GM18502 (cell line): ENCODE measurements around the gene YWHAG.
"Not testable (repeated sequence)": the region's sequence is repeated elsewhere in the genome, so short reads cannot be mapped to it uniquely, and the experiment has no call there.

Experiments
- ATAC-seq: cut with Tn5 transposase; IDR thresholded peaks from one replicate; pipeline ENCODE4 v1.9.1; 2021; ENCODE audit warnings: mild to moderate bottlenecking; ENCODE audit not compliant: unreplicated experiment, poor library complexity

The YWHAG gene

DNA sequence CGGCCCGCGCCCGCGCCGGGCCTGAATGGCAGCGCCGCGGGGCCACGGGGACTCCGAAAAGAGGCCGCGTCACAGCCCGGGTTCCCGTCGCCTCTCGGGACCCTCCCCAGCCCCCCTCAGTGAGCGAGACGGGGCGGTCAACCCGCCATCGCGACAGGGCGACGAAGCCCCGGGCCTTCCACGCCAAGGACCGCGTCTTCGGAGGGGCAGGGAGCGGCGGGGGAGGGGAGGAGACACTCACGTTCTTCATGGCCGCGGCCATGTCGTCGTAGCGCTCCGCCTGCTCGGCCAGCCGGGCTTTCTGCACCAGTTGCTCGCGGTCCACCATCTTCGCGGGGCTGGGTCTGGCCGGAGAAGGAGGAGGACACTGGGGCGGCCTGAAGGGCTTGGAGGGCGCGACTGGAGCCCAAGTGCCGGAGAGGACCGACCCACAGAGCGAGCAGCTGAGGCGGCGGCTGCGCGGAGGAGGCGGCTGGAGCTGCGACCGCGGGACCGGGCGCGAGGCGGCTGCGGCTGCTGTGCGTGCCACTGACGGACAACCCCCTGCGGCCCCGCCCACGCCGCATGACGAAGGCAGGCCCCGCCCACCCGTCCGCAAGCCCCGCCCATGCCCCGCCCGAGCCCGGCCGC lies at the start of gene YWHAG:
TSS of gene YWHAG (minus strand) at position 511 of the 630 bp plus-strand sequence. CDS start at position 328, 183 bp downstream.
- peak; percentile 63 for ATAC-seq

DNA sequence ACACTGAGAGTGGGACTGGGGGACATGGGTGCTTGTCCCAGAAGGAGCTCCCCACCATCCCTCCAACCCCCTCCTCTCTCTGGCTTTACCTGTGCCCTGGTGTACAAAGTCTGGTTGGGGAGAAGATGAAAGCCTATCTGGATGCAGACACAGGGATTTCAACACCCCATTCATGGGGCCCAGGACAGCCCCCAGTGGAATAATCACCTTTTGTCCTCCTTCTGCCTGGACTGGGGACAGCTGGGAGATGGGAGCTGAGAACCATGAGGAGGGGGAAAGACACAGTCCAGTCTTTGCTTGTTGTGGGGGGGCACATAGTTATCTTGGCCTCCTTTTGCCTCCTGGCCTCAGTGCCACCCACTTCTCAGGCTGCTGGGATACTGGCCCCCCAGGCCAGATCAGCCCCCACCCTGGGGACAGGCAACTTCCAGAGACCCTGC lies 49.4 kb upstream of the YWHAG start:
- no peak for ATAC-seq

GRCh38 chr7:76407718-76408117 lies 48.9 kb upstream of the YWHAG start:
- no peak for ATAC-seq

- no peak for ATAC-seq
Observed at GRCh38 chr7:76405738-76406137, 46.9 kb upstream of the YWHAG start.

- no peak for ATAC-seq
Observed at GRCh38 chr7:76403780-76404494, 45.1 kb upstream of the YWHAG start.

GRCh38 chr7:76403097-76403496 lies 44.3 kb upstream of the YWHAG start:
- ATAC-seq = not testable (repeated sequence)

DNA sequence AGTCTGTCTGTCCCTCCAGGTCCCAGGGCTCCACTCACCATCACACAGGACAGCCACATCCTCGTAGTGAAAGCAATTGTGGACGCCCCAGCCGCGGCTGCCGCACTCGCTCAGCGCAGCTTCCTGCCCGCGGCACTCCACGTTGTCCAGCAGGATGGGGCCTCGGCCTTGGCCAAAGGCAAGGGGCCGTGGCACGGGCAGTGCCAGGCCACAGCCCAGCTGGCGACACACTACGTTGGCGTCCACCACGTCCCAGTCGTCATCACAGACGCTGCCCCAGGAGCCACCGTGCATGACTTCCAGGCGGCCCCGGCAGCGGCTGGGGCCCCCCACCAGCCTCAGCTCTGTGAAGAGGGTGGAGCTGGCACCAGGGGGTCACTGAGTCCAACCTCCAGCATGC lies 41.5 kb upstream of the YWHAG start:
- no peak for ATAC-seq

DNA sequence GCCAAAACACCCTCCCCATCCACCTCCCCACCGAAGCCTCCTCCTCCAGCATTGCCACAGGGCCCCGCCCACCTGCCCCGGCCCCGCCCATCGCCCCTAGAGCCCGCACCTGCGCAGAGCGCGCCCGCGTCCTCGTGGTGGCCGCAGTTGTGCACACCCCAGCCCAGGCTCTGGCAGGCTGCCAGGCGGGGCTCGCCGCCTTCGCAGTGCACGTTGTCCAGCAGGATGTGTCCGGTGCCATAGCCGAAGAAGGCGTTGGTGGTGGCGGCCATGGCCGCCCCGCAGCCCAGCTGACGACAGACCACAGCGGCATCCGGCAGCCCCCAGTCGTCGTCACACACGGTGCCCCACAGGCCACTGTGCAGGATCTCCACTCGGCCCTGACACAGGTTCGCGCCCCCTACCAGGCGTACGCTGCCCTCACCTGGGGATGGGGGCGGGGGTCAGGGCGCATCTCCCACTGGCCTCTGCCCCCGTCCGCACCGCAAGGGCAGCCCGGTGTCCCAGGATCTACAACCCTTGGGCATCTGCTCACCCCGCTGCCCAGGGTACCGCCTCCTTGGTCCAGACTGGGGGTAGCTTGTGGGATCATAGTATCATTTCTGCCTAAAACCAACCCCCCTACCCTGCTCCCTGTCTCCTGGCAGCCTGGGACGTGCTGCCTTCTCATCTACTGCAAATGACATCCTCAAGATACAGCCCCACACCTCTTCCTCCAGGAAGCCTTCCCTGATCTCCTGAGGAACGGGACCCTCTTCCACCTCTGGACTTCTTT lies 38.8 kb upstream of the YWHAG start:
- no peak for ATAC-seq

GRCh38 chr7:76396864-76397263 lies 38.1 kb upstream of the YWHAG start:
- no peak for ATAC-seq

DNA sequence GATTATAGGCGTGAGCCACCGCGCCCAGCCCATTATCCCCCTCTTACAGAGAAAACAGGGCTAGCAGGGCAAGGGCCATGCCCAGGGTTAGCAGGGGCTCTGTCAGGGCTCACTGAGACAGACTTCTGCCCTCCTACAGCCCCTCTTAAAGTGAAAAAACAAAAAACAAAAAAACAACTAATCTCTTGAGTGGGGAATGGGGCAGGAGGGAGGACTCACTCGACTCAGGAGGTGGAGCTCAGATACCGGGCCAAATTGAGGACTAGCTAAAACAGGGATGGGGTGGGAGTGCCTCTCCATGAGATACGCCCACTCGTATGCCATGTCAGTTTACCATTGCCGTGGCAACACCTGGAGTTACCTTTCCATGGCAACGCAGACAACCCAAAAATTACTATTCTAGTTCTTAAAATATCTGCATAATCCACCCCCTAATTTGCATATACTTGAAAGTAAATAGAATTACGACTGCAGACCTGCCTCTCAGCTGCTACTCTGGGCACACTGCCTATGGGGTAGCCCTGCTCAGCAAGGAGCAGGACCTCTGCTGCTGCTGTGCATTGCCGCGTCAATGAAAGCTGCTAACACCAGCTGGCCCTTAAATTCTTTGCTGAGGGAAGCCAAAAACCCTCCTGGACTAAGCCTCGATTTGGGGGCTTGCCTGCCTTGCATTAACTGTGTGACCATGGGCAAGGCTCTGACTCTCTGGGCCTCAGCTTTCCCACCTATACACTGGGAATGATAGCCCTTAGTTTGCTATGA lies 37.4 kb upstream of the YWHAG start:
- ATAC-seq = no peak

- ATAC-seq = not testable (repeated sequence)
Observed at GRCh38 chr7:76395605-76395964, 36.8 kb upstream of the YWHAG start.

GRCh38 chr7:76394957-76395356 lies 36.2 kb upstream of the YWHAG start:
- ATAC-seq = no peak

GRCh38 chr7:76393116-76394031 lies 34.6 kb upstream of the YWHAG start:
- ATAC-seq = peak; percentile 89

GRCh38 chr7:76392531-76393115 lies 33.8 kb upstream of the YWHAG start:
- ATAC-seq = no peak

DNA sequence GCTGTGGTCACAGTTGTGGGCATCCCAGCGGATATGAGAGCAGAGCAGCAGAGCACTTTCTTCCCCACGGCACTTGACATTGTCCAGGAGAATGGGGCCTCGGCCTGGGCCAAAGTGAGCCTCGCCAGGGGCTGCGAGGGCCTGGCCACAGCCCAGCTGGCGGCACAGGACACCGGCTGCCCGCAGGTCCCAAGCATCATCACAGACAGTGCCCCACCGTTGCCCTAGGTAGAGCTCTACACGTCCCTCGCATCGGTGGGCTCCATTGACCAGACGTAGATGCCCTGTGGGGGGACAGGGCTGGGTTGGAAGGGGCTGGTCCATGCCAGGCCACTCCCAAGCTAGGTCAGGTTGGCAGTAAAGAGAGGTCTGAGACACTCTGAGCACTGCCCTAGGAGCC lies 31.3 kb upstream of the YWHAG start:
- ATAC-seq = no peak

DNA sequence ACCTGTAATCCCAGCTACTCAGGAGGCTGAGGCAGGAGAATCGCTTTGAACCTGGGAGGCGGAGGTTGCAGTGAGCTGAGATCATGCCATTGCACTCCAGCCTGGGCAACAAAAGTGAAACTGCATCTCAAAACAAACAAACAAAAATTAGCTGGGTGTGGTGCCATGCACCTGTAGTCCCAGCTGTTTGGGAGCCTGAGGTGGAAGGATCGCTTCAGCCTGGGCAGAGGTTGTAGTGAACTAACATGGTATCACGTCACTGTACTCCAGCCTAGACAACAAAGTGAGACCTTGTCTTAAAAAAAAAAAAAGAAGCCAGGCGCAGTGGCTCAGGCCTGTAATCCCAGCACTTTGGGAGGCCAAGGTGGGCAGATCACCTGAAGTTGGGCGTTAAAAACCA lies 29.0 kb upstream of the YWHAG start:
- not testable (repeated sequence) for ATAC-seq

DNA sequence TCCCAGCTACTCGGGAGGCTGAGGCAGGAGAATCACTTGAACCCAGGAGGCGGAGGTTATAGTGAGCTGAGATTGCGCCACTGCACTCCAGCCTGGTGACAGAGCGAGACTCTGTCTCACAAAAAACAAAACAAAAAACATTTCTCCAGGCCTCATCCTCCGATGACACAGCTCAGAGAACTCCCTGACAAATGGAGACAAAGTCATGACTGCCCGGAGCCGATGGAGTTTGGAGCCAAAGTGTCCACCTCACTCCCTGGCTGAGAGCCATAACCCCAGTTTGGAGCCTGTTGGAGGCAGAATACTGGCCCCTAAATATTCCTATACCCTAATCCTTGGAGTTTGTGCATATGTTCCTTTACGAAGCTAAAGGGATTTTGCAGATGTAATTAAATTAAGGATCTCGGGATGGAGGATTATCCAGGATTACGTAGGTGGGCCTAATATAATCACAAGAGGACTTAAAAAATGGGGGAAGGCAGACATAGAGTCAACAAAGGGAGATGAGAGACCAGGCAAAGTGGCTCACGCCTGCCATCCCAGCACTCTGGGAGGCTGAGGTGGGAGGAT lies 28.0 kb upstream of the YWHAG start:
- ATAC-seq = no peak

DNA sequence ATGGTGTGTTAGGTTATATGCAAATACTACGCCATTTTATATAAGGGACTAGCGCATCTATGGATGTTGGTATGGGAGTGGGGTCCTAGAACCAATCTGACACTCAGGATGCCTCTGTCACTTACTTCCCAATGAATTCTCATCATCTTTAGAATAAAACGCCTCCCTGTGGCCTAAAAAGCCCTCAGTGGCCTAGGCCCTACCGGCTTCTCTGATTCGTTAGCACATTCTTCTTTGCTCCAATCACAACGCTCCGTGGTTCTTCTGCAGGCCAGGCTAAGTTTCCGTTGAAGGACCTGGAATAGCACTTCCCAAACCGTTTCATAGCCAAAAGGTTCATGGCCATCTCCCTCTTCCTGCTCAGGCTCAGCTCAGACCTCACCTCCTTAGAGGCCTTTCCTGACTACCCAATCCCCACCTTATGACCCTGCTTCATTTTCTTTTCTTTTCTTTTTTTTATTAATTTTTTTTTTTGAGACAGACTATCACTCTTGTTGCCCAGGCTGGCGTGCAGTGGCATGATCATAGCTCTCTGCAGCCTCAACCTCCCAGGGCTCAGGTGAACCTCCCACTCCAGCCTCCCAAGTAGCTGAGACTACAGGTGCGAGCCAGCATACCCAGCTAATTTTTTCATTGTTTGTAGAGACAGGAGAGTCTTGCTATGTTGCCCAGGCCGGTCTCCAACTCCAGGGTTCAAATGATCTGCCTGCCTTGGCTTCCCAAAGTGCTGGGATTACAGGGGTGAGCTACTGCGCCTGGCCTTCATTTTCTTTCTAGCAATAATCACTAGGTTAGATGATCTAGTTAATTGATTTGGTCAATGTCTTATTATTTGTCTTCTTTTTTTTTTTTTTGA lies 24.5 kb upstream of the YWHAG start:
- ATAC-seq = no peak
